Measurements from ENCODE around the gene CDC42. TPM values are rescaled to one million over a fixed set of nuclear protein-coding genes. Genes with fewer than 3 reads are reported as not detected.

Gene CDC42
- total and polyA plus RNA-seq, 2 of the 4 experiments (the other 2 are of a cell fraction) = 162 to 609 TPM

DNA sequence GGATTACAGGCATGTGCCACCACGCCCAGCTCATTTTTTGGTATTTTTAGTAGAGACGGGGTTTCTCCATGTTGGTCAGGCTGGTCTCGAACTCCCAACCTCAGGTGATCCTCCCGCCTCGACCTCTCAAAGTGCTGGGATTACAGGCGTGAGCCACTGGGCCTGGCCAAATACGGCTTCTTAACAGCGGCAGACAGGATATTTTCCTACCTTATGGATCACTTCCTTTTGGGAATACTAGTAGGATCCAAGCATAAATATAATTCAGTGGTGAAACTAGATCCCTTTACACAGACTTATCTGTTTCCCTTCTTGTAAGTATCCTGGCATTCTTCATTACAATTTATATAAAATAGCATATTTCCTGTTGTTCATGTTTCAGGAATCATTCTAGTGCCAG is 49.5 kb downstream of the CDC42 start:
- peaks cover 11% of the 10 kb centered on the region for H3K9me1 ChIP-seq (ENCODE audit: insufficient read depth, low read length)
- BruUV-seq (replicated peaks) = no TSS peak
- no peak overlapping the region for H2BK15ac ChIP-seq (ENCODE audit: low read depth, low read length)
- WGBS, 2 experiments (ENCODE audit: extremely low coverage in 2 of 2, insufficient read length in 1 of 2) = 100% methylated on average over 3 of the region's 8 CpGs; no CpG with 5 or more reads in 1 of the 2 experiments
- ChIA-PET CTCF (no interaction called here), POLR2A (ENCODE audit: unreplicated experiment) (no interaction called here)
- no peak overlapping the region for H3K56ac ChIP-seq (ENCODE audit: extremely low read depth, insufficient read depth, low read length)
- H3K27me3 ChIP-seq (ENCODE audit: control insufficient read depth, insufficient read depth, low read length) = no peaks in the 10 kb centered on the region
- H3K14ac ChIP-seq (replicated peaks; ENCODE audit: low read depth, low read length) = no peak overlapping the region
- H3K4me3 ChIP-seq (ENCODE audit: insufficient read depth, low read depth, low read length) = no peak overlapping the region
- no peak overlapping the region for H3K4me2 ChIP-seq (ENCODE audit: low read depth, low read length)
- H4K91ac ChIP-seq (ENCODE audit: insufficient read depth, low read depth, low read length) = no peak overlapping the region
- H3K18ac ChIP-seq (ENCODE audit: low read depth, low read length) = no peak overlapping the region
- in situ Hi-C loops (cut with MboI; ENCODE audit: low sequenced_read_pairs) = no loop called here
- H4K8ac ChIP-seq (ENCODE audit: low read depth in 2 of 2, low read length in 2 of 2) = no peak overlapping the region
- H3K4ac ChIP-seq (ENCODE audit: low read depth, low read length) = no peak overlapping the region
- no peak overlapping the region for H2BK5ac ChIP-seq (ENCODE audit: low read depth, low read length, poor library complexity, severe bottlenecking)
- no peak for DNase-seq
- dilution Hi-C loops (cut with HindIII; ENCODE audit: low sequenced_read_pairs, unreplicated experiment) = no loop called here
- no peak overlapping the region for H2AFZ ChIP-seq (replicated peaks; ENCODE audit: low read length, poor library complexity)
- no peaks in the 10 kb centered on the region for H3K9me3 ChIP-seq (ENCODE audit: control insufficient read depth, insufficient read depth, low read length)
- no peak overlapping the region for H3K23ac ChIP-seq (ENCODE audit: low read depth, low read length)
- TF ChIP-seq, protein P1, sequence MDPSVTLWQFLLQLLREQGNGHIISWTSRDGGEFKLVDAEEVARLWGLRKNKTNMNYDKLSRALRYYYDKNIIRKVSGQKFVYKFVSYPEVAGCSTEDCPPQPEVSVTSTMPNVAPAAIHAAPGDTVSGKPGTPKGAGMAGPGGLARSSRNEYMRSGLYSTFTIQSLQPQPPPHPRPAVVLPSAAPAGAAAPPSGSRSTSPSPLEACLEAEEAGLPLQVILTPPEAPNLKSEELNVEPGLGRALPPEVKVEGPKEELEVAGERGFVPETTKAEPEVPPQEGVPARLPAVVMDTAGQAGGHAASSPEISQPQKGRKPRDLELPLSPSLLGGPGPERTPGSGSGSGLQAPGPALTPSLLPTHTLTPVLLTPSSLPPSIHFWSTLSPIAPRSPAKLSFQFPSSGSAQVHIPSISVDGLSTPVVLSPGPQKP (IDR thresholded peaks at IDR 0.05; ENCODE audit: borderline replicate concordance, low read depth, low read length) = no peak
- TF ChIP-seq RCOR1 (IDR thresholded peaks at IDR 0.05; ENCODE audit: insufficient replicate concordance, low read length) (no peak), MAFK (IDR thresholded peaks at IDR 0.05; ENCODE audit: low read depth, low read length) (no peak)
- peaks cover 18% of the 10 kb centered on the region for H3K36me3 ChIP-seq (ENCODE audit: control insufficient read depth, insufficient read depth, low read length)
- no peak overlapping the region for H4K5ac ChIP-seq (ENCODE audit: low read depth, low read length)
- H2AK9ac ChIP-seq (replicated peaks; ENCODE audit: low read depth, low read length, poor library complexity) = no peak overlapping the region
- no peak overlapping the region for H2AK5ac ChIP-seq (ENCODE audit: low read depth, low read length)
- no peak for ATAC-seq (ENCODE audit: low read depth)
- H3K27ac ChIP-seq (ENCODE audit: insufficient read depth, low read length) = no peak overlapping the region
- no peak overlapping the region for H2BK20ac ChIP-seq (ENCODE audit: low read depth, low read length)
- intact Hi-C loops (cut with micrococcal nuclease) = loop anchor here (10.0 kb wide), 1 partner anchor 543 kb away; the partner anchor contains the start of gene C1QC
- peaks cover 58 to 83% of the 10 kb centered on the region in 2 experiments for H3K79me1 ChIP-seq (ENCODE audit: low read depth in 1 of 2, low read length in 2 of 2)
- no peak overlapping the region for H2BK120ac ChIP-seq (ENCODE audit: low read depth, low read length)
- H3K4me1 ChIP-seq (ENCODE audit: control insufficient read depth, insufficient read depth, low read length) = peaks cover 3% of the 10 kb centered on the region; the same call in 1 of the 2 replicates
- peaks cover 88% of the 10 kb centered on the region for H4K20me1 ChIP-seq (ENCODE audit: insufficient read depth, low read length)
- H3K9ac ChIP-seq (ENCODE audit: low read depth, low read length) = no peak overlapping the region

Data from IMR-90 (cell line).